Skin of body (tissue), 2 donors: ENCODE data around the gene PZP. TPM values are rescaled to one million over a fixed set of nuclear protein-coding genes. Genes with fewer than 3 reads are reported as not detected.
"Not testable (repeated sequence)": the region's sequence is repeated elsewhere in the genome, so short reads cannot be mapped to it uniquely, and the experiment has no call there.

ENCODE experiments used
- DNase-seq: peaks from one replicate; lab custom pipeline; 2025; lab: John Stamatoyannopoulos, UW
- total RNA-seq: library from RNA; depleted of rRNA; stranded (reverse); fragments of >200 nt; gene quantifications from one replicate; pipeline ENCODE4 v1.2.3, GENCODE V29; 2014

PZP gene
- total RNA-seq, 1 donor from 2014 or later, result 0.20 TPM

DNA sequence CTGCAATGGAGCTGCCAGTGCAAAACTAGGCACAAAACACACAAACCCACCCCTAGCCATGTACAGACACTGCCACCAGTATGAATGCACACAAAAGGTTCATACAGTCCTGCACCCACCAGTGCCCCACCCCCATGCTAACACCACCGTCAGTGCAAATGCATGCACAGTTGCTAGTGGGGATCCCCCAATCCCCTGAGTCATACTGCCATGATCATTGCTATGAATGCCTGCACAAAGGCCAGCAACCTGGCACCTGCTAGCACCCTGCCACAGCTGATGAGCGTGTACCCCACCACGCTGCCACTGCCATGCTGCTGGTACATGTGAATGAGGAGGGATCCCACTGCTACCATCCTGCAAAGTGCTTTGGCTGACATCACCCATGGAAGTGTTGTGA, 23.9 kb downstream of the PZP start:
- no peak for DNase-seq

- no peak for DNase-seq
Observed at GRCh38 chr12:9180810-9181209, 27.4 kb downstream of the PZP start.

- no peak for DNase-seq
Observed at GRCh38 chr12:9179781-9180180, 28.4 kb downstream of the PZP start.

DNA sequence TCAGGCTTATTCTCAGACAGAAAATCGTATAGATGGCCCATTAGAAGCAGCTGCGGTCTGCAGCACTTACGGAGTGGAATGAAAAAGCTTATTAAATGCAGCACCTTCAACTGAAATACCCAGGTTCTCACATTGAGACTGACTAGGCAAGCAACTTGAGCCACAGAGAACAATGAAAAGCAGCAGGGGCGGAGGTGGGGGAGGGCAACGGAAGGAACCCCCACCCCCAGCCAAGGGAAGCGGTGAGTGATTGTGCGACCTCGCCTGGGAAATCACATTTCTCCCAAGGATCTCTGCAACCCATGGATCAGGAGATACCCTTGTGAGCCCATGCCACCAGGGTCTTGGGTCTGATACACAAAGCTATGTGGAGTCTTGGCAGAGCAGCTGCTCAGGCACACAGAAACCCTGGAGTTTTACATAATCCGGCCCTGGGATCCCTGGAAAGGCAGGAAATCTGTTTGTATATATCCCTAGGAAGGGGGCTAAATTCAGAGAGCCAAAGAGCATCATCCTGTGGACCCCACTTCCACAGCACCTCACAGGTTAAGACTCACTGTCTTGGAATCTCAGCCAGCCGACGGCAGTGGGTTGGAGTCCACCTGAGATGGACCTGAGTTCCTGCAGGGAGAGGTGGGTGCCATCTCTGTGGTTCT, 38.1 kb downstream of the PZP start:
- DNase-seq, result no peak

- DNase-seq, result peak; percentile 5
Observed at GRCh38 chr12:9167345-9167744, 40.9 kb downstream of the PZP start.

- peak; percentile 9 for DNase-seq
Observed at GRCh38 chr12:9163392-9163791, 44.8 kb downstream of the PZP start.

DNA sequence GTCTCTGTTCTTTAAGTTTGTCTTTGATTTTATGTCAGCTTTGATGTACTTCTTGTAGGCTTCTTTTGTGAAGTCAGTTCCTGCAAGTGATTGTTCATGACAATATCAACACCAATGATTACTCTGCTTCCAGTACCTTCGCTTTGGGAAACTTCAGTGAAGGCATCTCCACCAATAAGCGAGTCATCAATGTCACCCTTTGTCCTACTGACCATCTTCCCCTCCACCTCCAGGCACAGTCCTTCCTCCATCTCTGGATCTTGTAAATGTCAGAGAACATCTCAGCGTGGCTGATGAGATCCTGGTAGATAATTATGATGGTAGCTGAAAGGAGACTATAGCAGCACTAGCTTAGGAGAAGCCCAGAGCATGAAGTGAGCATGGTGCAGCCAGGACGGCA, 52.1 kb downstream of the PZP start:
- DNase-seq, result no peak

DNA sequence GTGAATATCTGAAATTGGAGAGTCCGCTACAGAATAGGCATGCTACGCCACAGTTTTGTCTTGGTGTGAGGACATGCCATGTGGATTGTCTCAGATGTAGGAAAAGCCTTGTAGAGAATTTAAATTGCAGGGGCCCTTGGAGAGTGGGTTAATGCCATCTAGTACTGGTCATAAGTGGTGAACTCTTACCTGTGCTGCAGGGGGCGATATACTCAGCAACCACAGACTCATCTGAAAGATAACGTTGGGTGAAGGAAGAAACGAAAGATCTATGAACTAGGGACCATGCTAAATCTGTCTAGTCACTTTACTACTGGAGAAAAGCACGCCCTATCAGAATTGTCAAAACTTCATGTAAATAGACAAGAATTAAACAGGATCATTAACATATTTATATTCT, 58.8 kb downstream of the PZP start:
- no peak for DNase-seq

- no peak for DNase-seq
Observed at GRCh38 chr12:9148926-9149325, 59.3 kb downstream of the PZP start.

DNA sequence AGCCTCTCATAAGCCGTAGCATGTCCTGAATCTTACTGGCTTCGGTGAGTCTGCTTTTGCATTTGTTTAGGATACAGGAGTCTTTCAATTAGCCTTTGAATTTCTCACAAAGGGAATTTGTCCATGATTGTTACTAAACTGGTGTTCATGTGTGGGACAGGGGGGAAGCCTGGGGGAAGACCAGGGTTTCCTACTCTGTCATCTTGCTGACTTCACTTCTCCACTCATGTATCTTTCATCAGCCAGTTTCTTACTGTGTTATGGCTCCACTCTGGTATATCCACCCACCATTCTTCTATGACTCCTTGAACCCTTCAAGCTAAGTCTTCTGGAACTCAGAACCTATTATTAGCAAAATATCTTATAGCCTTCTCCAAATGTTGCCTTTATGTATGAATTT, 60.7 kb downstream of the PZP start:
- no peak for DNase-seq

- no peak for DNase-seq
Observed at GRCh38 chr12:9144730-9145106, 63.5 kb downstream of the PZP start.

- DNase-seq, result no peak
Observed at GRCh38 chr12:9143929-9144729, 64.1 kb downstream of the PZP start.

DNA sequence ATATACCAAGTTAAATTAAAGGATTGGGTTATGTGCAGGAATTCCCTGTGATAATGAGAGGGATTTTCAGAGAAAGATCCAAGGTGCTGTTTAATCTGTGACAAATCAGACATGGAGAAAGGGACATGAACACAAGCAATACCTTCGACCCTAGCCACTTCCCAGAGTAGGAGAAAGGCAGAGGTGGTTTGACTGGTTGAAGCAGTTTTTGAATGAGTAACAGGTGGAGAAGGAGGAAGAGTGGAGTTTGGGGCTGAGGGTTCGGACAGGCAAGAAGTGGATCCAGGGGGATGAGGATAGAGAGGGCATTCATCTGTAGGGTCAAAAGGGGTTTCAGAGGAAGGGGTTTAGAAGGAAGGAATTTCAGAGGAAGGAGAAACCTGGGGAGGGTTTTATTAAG, 65.1 kb downstream of the PZP start:
- no peak for DNase-seq

DNA sequence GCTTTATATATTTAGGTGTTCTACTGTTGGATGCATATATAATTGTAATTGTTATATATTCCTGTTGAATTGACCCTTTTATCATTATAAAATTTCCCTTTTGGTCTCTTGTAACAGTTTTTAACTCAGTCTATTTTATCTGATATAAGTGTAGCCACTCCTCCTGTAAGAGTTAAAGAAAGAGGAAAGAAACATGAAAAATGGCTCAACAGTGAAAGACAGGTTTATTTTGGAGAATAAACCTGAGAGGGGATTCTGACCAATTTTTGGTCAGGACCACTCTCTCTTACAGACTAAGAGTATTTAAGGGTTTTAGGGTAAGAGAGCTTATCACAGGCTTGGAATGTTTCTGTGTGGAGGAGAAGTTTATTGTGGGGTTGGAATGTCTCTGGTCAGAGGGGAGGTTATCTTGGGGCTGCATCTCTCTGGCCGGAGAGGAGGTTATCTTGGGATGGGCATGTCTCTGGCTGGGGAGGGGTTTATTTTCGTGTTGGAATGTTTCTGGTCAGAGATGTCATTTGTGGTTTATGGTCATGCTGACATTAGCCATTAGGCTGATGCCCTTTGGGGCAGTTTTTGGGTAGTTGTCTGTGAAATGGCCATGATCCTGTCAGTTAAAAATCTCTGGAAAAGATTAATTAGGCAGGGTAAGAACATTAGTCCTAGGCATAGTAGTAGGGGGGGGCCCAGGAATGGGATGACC, 68.5 kb downstream of the PZP start:
- DNase-seq, result not testable (repeated sequence)

GRCh38 chr12:9135903-9136310, 72.3 kb downstream of the PZP start:
- DNase-seq, result no peak

- no peak for DNase-seq
Observed at GRCh38 chr12:9134981-9135628, 73.1 kb downstream of the PZP start.

GRCh38 chr12:9133216-9133916, 74.8 kb downstream of the PZP start:
- DNase-seq, result no peak

GRCh38 chr12:9132008-9132535, 76.1 kb downstream of the PZP start:
- DNase-seq, result no peak

GRCh38 chr12:9130244-9130643, 78.0 kb downstream of the PZP start:
- no peak for DNase-seq

DNA sequence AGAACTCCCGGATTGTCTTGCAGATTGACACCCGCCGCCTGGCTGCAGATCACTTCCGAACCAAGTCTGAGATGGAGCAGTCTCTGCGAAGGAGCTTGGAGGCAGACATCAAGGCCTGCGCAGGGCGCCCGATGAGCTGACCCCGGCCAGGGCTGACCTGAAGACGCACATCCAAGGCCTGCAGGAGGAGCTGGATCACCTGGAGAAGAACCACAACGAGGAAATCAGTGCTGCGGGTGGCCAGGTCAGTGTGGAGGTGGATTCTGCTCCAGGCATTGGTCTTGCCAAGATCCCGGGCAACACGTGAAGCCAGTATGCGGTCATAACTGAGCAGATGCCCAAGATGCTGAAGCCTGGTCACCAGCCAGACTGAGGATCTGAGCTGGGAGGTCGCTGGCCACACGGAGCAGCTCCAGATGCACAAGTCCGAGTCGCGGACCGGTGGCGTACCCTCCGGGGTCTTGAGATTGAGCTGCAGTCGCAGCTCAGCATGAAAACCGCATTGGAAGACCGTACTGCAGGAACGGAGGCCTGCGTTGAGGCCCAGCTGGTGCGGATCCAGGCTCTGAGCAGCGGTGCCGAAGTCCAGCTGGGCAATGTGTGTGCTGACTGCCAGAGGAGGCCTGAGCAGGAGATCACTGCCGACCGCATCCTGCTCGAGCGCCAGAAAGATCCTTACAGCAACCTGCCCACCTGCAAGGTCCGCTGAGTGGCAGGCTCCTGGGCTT, 80.1 kb downstream of the PZP start:
- DNase-seq, result no peak
